Activated CD8-positive, alpha-beta memory T cell treated with anti-CD3 and anti-CD28 coated beads, Interleukin-2, amount 50 U/mL, for 1 hour (primary cell): Measurements from ENCODE around the gene CCDC57.
"Not testable (repeated sequence)": the region's sequence is repeated elsewhere in the genome, so short reads cannot be mapped to it uniquely, and the experiment has no call there.

Source experiments
- DNase-seq: peaks from one replicate; pipeline ENCODE4 v3.0.0-alpha.2; 2020; ENCODE audit errors: extremely low read depth

The CCDC57 gene

GRCh38 chr17:82175951-82176350 is 36.7 kb downstream of the CCDC57 start:
- DNase-seq = no peak

GRCh38 chr17:82175201-82175600 is 37.4 kb downstream of the CCDC57 start:
- no peak for DNase-seq

GRCh38 chr17:82174042-82174857 is 38.4 kb downstream of the CCDC57 start:
- DNase-seq = not testable (repeated sequence)

GRCh38 chr17:82173351-82174041 is 39.1 kb downstream of the CCDC57 start:
- DNase-seq = no peak

- DNase-seq = no peak
Measured at GRCh38 chr17:82172486-82173160, 40.0 kb downstream of the CCDC57 start.

GRCh38 chr17:82171750-82172375 is 40.8 kb downstream of the CCDC57 start:
- DNase-seq = no peak

- no peak for DNase-seq
Measured at GRCh38 chr17:82170412-82170961, 42.2 kb downstream of the CCDC57 start.

- DNase-seq = no peak
Measured at GRCh38 chr17:82168568-82168967, 44.1 kb downstream of the CCDC57 start.

- DNase-seq = no peak
Measured at GRCh38 chr17:82167028-82167427, 45.6 kb downstream of the CCDC57 start.

GRCh38 chr17:82164853-82165252 is 47.8 kb downstream of the CCDC57 start:
- no peak for DNase-seq

GRCh38 chr17:82161216-82161615 is 51.4 kb downstream of the CCDC57 start:
- no peak for DNase-seq

- DNase-seq = no peak
Measured at GRCh38 chr17:82160075-82160474, 52.6 kb downstream of the CCDC57 start.

- DNase-seq = no peak
Measured at GRCh38 chr17:82158825-82159224, 53.8 kb downstream of the CCDC57 start.

GRCh38 chr17:82157046-82158035 is 55.3 kb downstream of the CCDC57 start:
- no peak for DNase-seq

GRCh38 chr17:82156284-82156925 is 56.2 kb downstream of the CCDC57 start:
- no peak for DNase-seq

- DNase-seq = no peak
Measured at GRCh38 chr17:82155606-82156005, 57.0 kb downstream of the CCDC57 start.

- no peak for DNase-seq
Measured at GRCh38 chr17:82154881-82155331, 57.7 kb downstream of the CCDC57 start.

GRCh38 chr17:82153745-82154375 is 58.8 kb downstream of the CCDC57 start:
- peak; percentile 73 for DNase-seq

GRCh38 chr17:82153295-82153691 is 59.3 kb downstream of the CCDC57 start:
- no peak for DNase-seq
